Gastroesophageal sphincter (tissue), 4 donors: ENCODE data around the gene RNF103. TPM values are rescaled to one million over a fixed set of nuclear protein-coding genes. Genes with fewer than 3 reads are reported as not detected.

Experiments used
- ATAC-seq: fragments of 150-250 bp; one replicate; pipeline ENCODE4 v1.9.1; 2016; ENCODE audit warnings: mild to moderate bottlenecking, moderate library complexity
- H3K27ac ChIP-seq, 4 donors: fragments of 200-600 bp; sonication (generic) in 3 of 4; 1 replicate in 3 of 4; 2 replicates in 1 of 4; pipeline ENCODE4 v1.5.1; 2016 to 2019
- H3K27me3 ChIP-seq: fragments of 200-600 bp; sonication (generic); one replicate; pipeline ENCODE4 v1.5.1; 2019
- H3K36me3 ChIP-seq, 2 donors: fragments of 200-600 bp; sonication (generic); one replicate each; pipeline ENCODE4 v1.5.1; 2019; ENCODE audit warnings: control low read depth in 1 of 2
- H3K4me1 ChIP-seq, 3 donors: fragments of 200-600 bp; sonication (generic); 1 replicate in 2 of 3; 2 replicates in 1 of 3; pipeline ENCODE4 v1.5.1; 2016 to 2019; ENCODE audit warnings: control low read depth in 2 of 3
- H3K4me3 ChIP-seq, 2 donors: fragments of 200-600 bp; sonication (generic); one replicate each; pipeline ENCODE4 v1.5.1; 2019; ENCODE audit warnings: mild to moderate bottlenecking in 1 of 2, moderate library complexity in 1 of 2
- H3K9me3 ChIP-seq, 3 donors: fragments of 200-600 bp; sonication (generic); one replicate each; pipeline ENCODE4 v1.5.1; 2017 to 2019; ENCODE audit warnings: control low read depth in 2 of 3
- EP300 ChIP-seq: sonication (generic); formaldehyde crosslinking; IDR thresholded peaks from one replicate; pipeline ENCODE4 v1.6.1; 2017; ENCODE audit warnings: antibody characterized with exemption, mild to moderate bottlenecking
- POLR2A ChIP-seq, 2 donors: fragments of 450-650 bp; IDR thresholded peaks; one replicate each; pipeline ENCODE4 v1.6.1; 2017; ENCODE audit warnings: antibody characterized with exemption in 2 of 2, mild to moderate bottlenecking in 2 of 2, moderate library complexity in 1 of 2
- POLR2AphosphoS5 ChIP-seq: sonication (generic); formaldehyde crosslinking; IDR thresholded peaks from one replicate; pipeline ENCODE4 v1.6.1; 2017; ENCODE audit warnings: antibody characterized with exemption
- WGBS, 2 donors: methylation state at CpG; one replicate each; pipeline ENCODE4 v1.1.5; 2018; ENCODE audit warnings: low coverage in 1 of 2; 5-methylcytosine and 5-hydroxymethylcytosine counted together
- total RNA-seq, 4 donors: library from RNA; depleted of rRNA; stranded (reverse); fragments of >200 nt; gene quantifications; one replicate each; pipeline ENCODE4 v1.1.0, GENCODE V29; 2016
- TF ChIP-seq, protein P1 (sequence below), 4 experiments: fragments of 200-600 bp in 2 of 4; fragments of 450-650 bp in 2 of 4; sonication (generic) in 1 of 4; IDR thresholded peaks; one replicate each; pipeline ENCODE4 v1.5.1; 2017 to 2019; ENCODE audit warnings: antibody characterized with exemption in 4 of 4, mild to moderate bottlenecking in 2 of 4, moderate library complexity in 2 of 4

Gene RNF103
- total RNA-seq, 4 donors from 2014 or later: 40.5 to 67.9 (median 53.5) TPM

DNA sequence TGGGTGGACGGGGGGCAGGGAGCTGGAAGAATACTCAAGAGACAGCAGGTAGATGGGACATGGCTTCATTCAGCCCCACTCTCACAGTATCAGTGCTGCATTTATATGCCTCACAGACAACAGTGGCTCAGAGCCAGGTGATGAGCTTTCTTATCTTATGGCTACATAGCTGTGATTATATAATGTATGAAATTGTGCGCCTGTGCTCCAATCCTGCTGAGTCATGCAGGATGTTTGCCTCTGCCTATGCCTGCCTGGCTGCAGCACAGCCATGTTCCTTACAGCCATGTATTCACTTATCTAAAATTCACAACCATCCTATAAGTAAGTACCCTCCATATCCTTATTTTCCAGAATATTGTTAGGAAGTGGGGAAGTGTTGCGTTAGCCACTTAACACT lies 37.7 kb upstream of the RNF103 start:
- TF ChIP-seq, protein P1, sequence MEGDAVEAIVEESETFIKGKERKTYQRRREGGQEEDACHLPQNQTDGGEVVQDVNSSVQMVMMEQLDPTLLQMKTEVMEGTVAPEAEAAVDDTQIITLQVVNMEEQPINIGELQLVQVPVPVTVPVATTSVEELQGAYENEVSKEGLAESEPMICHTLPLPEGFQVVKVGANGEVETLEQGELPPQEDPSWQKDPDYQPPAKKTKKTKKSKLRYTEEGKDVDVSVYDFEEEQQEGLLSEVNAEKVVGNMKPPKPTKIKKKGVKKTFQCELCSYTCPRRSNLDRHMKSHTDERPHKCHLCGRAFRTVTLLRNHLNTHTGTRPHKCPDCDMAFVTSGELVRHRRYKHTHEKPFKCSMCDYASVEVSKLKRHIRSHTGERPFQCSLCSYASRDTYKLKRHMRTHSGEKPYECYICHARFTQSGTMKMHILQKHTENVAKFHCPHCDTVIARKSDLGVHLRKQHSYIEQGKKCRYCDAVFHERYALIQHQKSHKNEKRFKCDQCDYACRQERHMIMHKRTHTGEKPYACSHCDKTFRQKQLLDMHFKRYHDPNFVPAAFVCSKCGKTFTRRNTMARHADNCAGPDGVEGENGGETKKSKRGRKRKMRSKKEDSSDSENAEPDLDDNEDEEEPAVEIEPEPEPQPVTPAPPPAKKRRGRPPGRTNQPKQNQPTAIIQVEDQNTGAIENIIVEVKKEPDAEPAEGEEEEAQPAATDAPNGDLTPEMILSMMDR (IDR thresholded peaks at IDR 0.05): no peak
- TF ChIP-seq POLR2AphosphoS5 (no peak), EP300 (no peak), POLR2A (IDR thresholded peaks at IDR 0.05) (no peak)
- no peaks in the 10 kb centered on the region for H3K9me3 ChIP-seq
- H3K27me3 ChIP-seq: no peaks in the 10 kb centered on the region
- no peaks in the 10 kb centered on the region for H3K36me3 ChIP-seq
- 100% methylated on average over 1 to 3 of the region's 3 CpGs for WGBS, 2 donors
- H3K27ac ChIP-seq: no peak overlapping the region
- ATAC-seq: no peak
- H3K4me1 ChIP-seq: no peaks in the 10 kb centered on the region
- no peak overlapping the region for H3K4me3 ChIP-seq

DNA sequence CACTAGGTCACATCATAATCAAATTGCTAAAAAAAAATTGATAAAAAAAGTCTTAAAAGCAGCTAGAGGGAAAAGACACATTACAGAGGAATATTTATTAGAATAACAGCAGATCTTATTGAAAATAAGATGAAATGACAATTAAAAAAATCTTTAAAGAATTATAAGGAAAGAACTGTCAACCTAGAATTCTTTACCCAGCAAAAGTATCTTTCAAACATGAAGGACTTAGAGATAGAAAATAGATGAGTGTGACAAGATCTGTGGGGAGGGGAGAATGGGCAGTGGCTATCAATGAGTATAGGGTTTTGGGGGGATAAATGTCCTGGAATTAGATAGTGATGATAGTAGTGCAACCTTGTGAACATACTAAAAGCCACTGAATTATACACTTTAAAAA lies 26.5 kb upstream of the RNF103 start:
- H3K36me3 ChIP-seq: no peaks in the 10 kb centered on the region
- no peak for ATAC-seq

DNA sequence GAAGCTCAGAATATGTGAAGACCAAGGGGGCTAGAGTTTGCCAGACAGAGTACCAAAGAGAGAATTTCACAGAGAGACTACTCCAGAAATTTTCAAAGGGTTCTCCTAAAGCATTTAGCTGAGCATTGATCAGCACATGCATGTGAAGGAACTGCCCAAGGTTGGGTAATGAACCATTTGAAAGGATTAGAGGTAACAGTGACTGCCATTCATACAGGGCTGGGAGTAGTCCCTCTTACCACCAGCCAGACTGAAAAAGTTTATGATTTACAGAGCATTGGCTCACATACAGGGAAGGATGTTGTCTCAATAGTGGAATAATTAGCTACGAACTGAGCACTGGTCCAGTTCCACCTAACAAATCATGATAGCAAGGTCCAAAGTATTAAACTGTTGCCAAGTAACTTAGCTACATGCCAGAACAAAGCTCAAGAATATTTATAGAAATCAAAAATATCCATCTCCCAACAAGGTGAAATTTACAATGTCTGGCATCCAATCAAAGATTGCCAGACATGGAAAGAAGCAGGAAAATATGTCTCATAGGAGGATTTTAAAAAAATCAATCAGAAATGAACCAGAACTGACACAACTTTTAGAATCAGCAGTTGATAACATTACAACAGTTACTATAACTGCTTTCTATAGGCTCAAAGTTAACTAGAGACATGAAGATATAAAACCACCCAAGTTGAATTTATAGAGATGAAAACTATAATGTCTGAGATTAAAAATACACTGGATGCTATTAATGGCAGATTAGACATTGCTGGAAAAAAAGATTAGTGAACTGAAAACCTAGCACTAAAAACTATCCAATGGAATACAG lies 25.7 kb upstream of the RNF103 start:
- 50 to 67% methylated on average over 1 of the region's 1 CpG for whole genome bisulfite sequencing, 2 donors
- Histone ChIP-seq H3K36me3 (no peaks in the 10 kb centered on the region), H3K4me3 (no peak overlapping the region), H3K27me3 (no peaks in the 10 kb centered on the region), H3K4me1 (no peaks in the 10 kb centered on the region), H3K27ac (no peak overlapping the region), H3K9me3 (peaks cover 0 to 28% (median 0%) of the 10 kb centered on the region in 3 donors)
- ATAC-seq: no peak
- TF ChIP-seq POLR2A (IDR thresholded peaks at IDR 0.05) (no peak), EP300 (no peak), POLR2AphosphoS5 (no peak)
- TF ChIP-seq, protein P1 (IDR thresholded peaks at IDR 0.05): no peak

More for the DNA sequence above, 26.5 kb upstream of the RNF103 start:
- H3K9me3 ChIP-seq: peaks cover 0 to 28% (median 0%) of the 10 kb centered on the region in 3 donors
- H3K27me3 ChIP-seq: no peaks in the 10 kb centered on the region
- no peaks in the 10 kb centered on the region for H3K4me1 ChIP-seq
- no peak overlapping the region for H3K4me3 ChIP-seq
- no peak overlapping the region for H3K27ac ChIP-seq
- no peak for TF ChIP-seq EP300
- TF ChIP-seq, protein P1 (IDR thresholded peaks at IDR 0.05): no peak
- TF ChIP-seq POLR2AphosphoS5: no peak
- TF ChIP-seq POLR2A (IDR thresholded peaks at IDR 0.05): no peak

DNA sequence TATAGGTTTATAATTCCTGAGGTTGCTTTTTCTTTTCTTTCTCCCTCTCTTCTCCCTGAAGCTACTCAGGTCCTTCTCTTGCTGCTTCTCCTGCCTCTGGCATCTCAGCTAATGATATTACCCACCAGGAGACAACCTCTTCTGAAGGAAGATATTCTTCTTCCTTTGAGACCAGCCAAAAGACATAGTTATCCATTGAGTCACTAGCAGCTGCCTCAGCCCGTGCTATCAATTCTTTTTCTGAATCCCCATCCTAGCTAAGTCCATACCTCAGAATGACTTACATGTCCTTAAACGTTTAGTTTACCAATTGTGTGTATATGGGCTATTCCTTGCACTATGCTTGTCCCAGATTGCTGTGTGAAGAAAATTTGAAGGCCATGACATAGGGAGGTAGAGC lies 25.0 kb upstream of the RNF103 start:
- WGBS, 2 donors: 40 to 69% methylated on average over 1 to 2 of the region's 2 CpGs
- Histone ChIP-seq H3K27ac (no peak overlapping the region), H3K36me3 (no peaks in the 10 kb centered on the region), H3K27me3 (no peaks in the 10 kb centered on the region), H3K9me3 (peaks cover 0 to 28% (median 0%) of the 10 kb centered on the region in 3 donors), H3K4me3 (no peak overlapping the region), H3K4me1 (no peaks in the 10 kb centered on the region)
- TF ChIP-seq, protein P1 (IDR thresholded peaks at IDR 0.05): no peak
- TF ChIP-seq EP300: no peak
- no peak for TF ChIP-seq POLR2A (IDR thresholded peaks at IDR 0.05)
- no peak for TF ChIP-seq POLR2AphosphoS5
- no peak for ATAC-seq

DNA sequence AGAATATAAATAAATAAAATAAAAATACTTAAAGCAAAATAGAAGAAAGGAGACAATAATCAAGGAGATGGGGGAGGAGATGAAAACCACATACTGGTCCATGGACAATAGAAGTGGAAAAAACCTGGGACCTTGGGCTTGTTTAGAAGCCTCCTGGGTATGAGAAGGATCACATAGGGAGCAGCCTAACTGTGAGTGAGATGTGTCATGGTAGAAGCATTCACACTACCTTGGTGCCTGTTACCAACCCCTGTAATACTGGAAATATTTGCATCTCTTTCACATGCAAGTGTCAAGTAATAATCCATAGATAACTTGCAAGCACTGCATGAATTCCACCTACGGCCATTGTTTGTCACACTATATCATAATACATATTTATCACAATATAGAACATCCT lies 23.2 kb upstream of the RNF103 start:
- H3K4me1 ChIP-seq: no peaks in the 10 kb centered on the region
- WGBS, 2 donors: 67 to 100% methylated on average over 1 of the region's 1 CpG
- H3K27ac ChIP-seq: no peak overlapping the region
- ATAC-seq: no peak
- H3K9me3 ChIP-seq: peaks cover 0 to 28% (median 0%) of the 10 kb centered on the region in 3 donors
- no peak for TF ChIP-seq POLR2AphosphoS5
- no peak for TF ChIP-seq EP300
- TF ChIP-seq, protein P1 (IDR thresholded peaks at IDR 0.05): no peak
- TF ChIP-seq POLR2A (IDR thresholded peaks at IDR 0.05): no peak
- no peak overlapping the region for H3K4me3 ChIP-seq
- no peaks in the 10 kb centered on the region for H3K36me3 ChIP-seq
- no peaks in the 10 kb centered on the region for H3K27me3 ChIP-seq
